GM12891 (cell line): ENCODE data around the gene ABCB6.

Experiments
- POLR2A ChIP-seq: IDR thresholded peaks from 2 replicates; pipeline ENCODE4 v1.6.1; 2011; ENCODE audit warnings: low read depth, low read length, control low read depth
- TAF1 ChIP-seq: IDR thresholded peaks from 2 replicates; pipeline ENCODE4 v1.6.1; 2011; ENCODE audit warnings: low read depth, low read length, control low read depth

DNA sequence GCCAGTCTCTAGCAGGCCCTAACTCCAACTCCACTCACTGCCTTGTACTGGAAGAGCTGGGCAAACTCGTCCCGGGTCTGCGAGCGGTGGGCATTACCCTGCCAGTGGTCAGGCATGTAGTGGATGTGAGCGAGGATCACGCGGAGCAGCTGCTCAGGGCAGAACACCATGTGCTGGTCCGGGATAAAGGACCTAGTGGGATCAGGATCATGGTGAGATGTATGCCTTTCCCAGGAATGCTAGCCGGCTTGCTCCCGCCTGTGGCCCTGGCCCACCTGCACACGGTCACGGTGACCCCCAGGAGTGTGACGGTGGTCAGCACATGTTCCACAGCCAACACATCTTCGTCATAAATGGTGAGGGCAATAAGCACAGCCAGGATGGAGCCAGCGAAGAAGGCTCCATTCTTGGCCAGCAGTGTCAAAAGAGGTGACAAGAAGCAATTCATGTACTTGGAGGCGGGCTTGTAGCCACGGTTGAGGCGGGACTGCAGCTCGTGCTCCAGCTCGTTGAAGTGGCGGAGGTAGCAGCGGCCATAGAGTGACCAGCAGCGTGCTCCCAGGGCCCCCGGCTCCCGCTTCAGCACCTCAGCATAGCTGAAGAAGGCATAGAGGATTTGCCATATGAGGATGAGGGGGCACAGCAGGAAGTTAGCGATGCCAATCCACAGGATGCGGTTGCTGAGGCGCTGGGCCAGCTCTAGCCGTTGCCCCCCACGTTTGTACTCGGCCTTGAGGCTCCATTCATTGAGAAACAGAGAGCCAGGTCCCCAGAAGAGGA lies 5.3 kb upstream of the ABCB6 start:
- TF ChIP-seq POLR2A (no peak), TAF1 (no peak)
